OCI-M2 (cell line): ENCODE results near the gene SERPINA3.

ENCODE experiments used
- DNase-seq: peaks from one replicate; lab custom pipeline; 2025; ENCODE audit not compliant: unreplicated experiment; lab: John Stamatoyannopoulos, UW

SERPINA3 gene

GRCh38 chr14:94650806-94651805 is 38.9 kb downstream of the SERPINA3 start:
- no peak for DNase-seq

DNA sequence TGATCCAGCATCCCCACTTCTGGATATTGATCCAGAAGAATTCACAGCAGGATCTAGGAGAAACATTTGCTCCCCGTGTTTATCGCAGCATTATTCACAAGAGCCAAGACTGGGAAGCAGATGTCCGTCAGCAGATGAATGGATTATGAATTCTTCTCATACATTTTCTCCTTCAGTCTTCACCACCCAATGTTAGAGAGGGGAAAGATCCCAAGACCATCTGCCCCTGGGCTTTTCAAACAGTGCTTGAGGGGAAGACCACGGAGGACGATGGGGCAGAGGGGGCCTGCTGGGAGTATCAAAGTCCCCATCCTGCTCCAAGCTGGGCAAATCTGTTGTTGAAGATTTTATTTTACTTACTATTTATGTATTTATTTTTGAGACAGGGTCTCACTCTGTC is 41.1 kb downstream of the SERPINA3 start:
- DNase-seq: no peak

- no peak for DNase-seq
These were observed 42.1 kb downstream of the SERPINA3 start for GRCh38 chr14:94654071-94654861.

DNA sequence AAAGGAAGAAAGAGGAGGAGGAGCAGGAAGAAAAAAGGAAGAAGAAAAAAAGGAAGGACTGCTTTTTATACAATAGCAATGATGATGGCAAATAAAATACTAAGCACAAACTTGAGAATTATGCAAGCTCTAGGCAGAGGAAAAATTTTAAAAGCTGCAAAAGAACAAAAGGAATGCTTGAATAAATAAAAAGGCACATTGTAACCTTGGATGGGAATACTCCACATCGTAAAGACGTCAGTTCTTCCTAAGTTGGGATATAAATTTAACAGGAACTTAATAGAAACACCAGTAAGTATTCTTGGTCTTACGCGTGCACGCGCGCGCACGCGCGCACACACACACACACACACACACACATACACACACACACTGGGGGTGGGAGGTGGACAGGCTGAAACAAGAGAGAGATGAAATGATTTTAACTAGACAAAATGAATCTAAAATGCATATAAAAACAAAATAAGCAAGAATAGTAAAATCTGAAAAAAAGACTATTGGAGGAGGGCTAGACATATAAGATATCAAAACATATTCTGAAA is 43.0 kb downstream of the SERPINA3 start:
- DNase-seq: no peak

- DNase-seq: no peak
These were observed 43.9 kb downstream of the SERPINA3 start for GRCh38 chr14:94656043-94656442.

- no peak for DNase-seq
These were observed 47.1 kb downstream of the SERPINA3 start for GRCh38 chr14:94659256-94659655.

DNA sequence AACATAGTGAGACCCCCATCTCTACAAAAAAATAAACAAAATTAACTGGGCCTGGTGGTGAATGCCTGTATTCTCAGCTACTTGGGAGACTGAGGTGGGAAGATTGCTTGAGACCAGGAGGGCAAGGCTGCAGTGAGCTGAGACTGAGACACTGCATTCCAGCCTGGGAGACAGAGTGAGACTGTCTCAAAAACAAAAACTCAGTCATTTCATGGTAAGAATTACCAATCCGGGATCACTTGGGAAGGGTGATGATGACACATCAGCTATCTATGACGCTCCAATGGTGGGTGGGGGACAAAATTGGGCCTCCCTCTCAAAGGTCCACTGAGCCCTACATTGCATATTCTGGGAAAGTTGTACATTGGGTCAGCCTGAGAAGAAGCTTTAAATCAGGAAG is 47.7 kb downstream of the SERPINA3 start:
- no peak for DNase-seq

DNA sequence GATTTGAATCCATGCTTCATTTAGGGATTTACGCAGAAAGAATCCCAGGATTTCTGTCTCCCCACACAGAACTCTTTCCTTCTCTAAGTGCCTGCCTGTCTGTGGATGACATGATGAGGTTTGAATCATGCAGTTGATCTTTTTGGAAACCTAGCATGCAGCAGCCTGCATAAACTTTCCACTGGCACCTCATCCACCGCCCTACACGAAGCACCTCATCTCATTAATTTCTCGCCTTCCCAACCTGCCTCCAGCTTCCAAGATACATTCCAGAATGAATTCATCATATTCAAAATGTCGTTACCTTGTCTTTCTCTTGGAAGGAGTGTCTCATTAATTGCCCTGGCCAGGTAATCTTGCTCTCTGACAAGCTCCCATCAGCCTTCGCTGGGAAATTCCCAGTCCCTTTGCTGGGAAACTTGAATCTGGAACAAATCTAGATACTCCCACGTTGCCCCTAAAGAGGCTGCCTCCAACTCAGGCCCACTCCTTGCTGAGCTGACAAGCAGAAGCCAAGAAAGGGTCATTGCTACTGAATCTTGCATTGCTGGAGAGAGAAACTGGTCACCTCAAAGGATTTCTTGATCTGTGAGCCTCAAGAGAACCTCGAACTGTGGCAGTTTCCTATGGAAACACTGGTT is 48.2 kb downstream of the SERPINA3 start:
- DNase-seq: no peak

DNA sequence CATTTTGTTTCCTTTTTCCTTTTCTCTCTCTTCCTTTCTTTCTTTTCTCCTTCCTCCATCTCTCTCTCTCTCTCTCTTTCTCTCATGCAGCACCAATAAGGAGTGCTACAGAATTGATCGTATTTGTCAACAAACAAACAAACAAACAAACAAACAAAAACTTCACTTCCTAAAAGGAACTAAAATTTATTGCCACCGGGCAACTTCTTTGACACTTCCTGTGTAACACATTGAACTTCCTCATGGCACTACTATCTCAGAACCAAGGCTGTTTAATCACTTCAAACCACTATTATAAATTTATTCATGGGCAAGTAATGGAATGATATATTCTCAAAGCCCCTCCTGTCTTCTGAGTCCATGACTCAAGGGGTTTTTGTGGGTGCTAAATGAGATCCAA is 51.3 kb downstream of the SERPINA3 start:
- no peak for DNase-seq

GRCh38 chr14:94663965-94664704 is 51.9 kb downstream of the SERPINA3 start:
- no peak for DNase-seq

- no peak for DNase-seq
These were observed 52.9 kb downstream of the SERPINA3 start for GRCh38 chr14:94665121-94665520.

DNA sequence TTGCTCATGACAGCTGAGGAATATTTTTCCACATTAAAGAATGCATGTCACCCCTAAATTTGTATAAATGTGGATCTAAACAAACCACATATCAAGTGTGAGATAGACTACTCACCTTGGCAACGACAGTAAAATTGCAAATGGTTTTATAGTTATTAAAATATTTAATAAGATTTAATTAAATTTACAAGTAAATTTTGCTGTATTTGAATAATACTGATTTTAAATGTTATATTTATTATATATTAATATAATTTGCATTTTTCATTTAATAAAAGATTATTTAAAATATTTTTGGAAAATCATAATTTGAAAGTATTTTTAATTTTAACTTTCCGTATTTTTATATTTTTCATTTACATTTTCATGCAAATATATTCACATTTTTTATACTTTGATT is 53.4 kb downstream of the SERPINA3 start:
- DNase-seq: no peak

DNA sequence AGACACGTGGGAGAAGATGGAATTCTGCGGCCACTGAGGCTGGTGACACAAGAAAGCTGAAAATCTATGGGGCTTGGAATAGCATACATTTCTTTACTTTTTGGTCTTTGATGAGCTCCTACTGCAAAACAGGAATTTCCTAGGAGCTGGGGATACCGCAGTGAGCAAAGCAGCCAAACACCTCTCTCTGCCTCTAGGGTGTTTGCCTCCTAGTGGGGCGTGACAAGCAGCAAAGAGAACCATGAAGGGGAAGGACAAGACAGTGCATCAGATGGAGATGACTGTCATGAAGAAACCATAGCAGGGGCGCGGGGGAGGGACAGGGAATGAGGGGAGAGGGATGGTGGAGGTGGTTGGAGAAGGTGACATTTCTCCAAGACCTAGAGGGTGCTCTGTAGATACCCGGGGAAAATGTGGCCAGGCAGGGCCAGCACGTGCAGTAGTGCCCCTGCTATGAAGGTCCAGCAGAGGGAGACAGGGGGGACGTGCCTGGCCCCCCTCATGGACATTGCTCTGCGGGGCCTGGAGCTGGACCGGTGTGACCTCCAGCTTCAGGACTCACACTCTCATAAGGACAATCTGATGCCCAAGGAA is 58.6 kb downstream of the SERPINA3 start:
- no peak for DNase-seq

- no peak for DNase-seq
These were observed 59.8 kb downstream of the SERPINA3 start for GRCh38 chr14:94671870-94672444.

- no peak for DNase-seq
These were observed 60.9 kb downstream of the SERPINA3 start for GRCh38 chr14:94673071-94673470.
